Progenitor cell of endocrine pancreas (in vitro differentiated cells): ENCODE results near the gene KPNA4. TPM values are rescaled to one million over a fixed set of nuclear protein-coding genes. Genes with fewer than 3 reads are reported as not detected.

Experiments
- DNase-seq: peaks from one replicate; pipeline ENCODE4 v3.0.0; 2021; ENCODE audit warnings: low spot score; ENCODE audit not compliant: unreplicated experiment
- H3K27ac Mint-ChIP-seq: 2 replicates; pipeline ENCODE4 v1.8.0; 2021; ENCODE audit warnings: mild to moderate bottlenecking, moderate library complexity, mixed read lengths
- H3K27me3 Mint-ChIP-seq: 2 replicates; pipeline ENCODE4 v1.8.0; 2021; ENCODE audit warnings: mixed read lengths
- H3K36me3 Mint-ChIP-seq: 2 replicates; pipeline ENCODE4 v1.8.0; 2022; ENCODE audit warnings: mixed read lengths; ENCODE audit not compliant: insufficient read depth
- H3K4me1 Mint-ChIP-seq: 2 replicates; pipeline ENCODE4 v1.8.0; 2021; ENCODE audit warnings: low read depth, mixed read lengths
- H3K4me3 Mint-ChIP-seq: 2 replicates; pipeline ENCODE4 v1.8.0; 2021; ENCODE audit warnings: low read depth, mild to moderate bottlenecking, moderate library complexity, mixed read lengths
- H3K9me3 Mint-ChIP-seq: 2 replicates; pipeline ENCODE4 v1.8.0; 2021; ENCODE audit warnings: low read depth, mixed read lengths
- CTCF ChIP-seq: fragments of 200-600 bp; sonication (generic); IDR thresholded peaks from one replicate; pipeline ENCODE4 v1.5.0; 2021; ENCODE audit warnings: antibody characterized with exemption, mild to moderate bottlenecking; ENCODE audit not compliant: unreplicated experiment
- total RNA-seq: library from RNA; stranded (reverse); gene quantifications from 2 replicates; pipeline ENCODE4 v1.2.1, GENCODE V29; 2021

Gene KPNA4
- total RNA-seq, 1 donor from 2014 or later, result 59.1 TPM

GRCh38 chr3:160451602-160452001, 113.8 kb downstream of the KPNA4 start:
- no peak for DNase-seq
- H3K4me3 Mint-ChIP-seq, result no peak overlapping the region
- peaks cover 13% of the 10 kb centered on the region for H3K27me3 Mint-ChIP-seq
- TF ChIP-seq CTCF, result no peak
- H3K36me3 Mint-ChIP-seq, result peaks cover 2% of the 10 kb centered on the region
- peaks cover 10% of the 10 kb centered on the region for H3K4me1 Mint-ChIP-seq
- no peaks in the 10 kb centered on the region for H3K9me3 Mint-ChIP-seq
- no peak overlapping the region for H3K27ac Mint-ChIP-seq

GRCh38 chr3:160450846-160451245, 114.5 kb downstream of the KPNA4 start:
- Mint-ChIP-seq H3K27ac (peak overlapping the region; percentile 97), H3K9me3 (no peaks in the 10 kb centered on the region), H3K4me1 (peaks cover 10% of the 10 kb centered on the region), H3K27me3 (peaks cover 10% of the 10 kb centered on the region), H3K4me3 (peak overlapping the region; percentile 96), H3K36me3 (peaks cover 4% of the 10 kb centered on the region)
- DNase-seq, result no peak
- TF ChIP-seq CTCF, result no peak

GRCh38 chr3:160449636-160450598, 115.5 kb downstream of the KPNA4 start, which contains the start of gene TRIM59:
TSS of gene TRIM59 (minus strand) at chr3:160449786. CDS start at chr3:160439183, 10,603 bp downstream.
- Mint-ChIP-seq H3K27ac (peak within 1 kb of the TSS; percentile 97), H3K9me3 (no peaks in the 10 kb centered on the region), H3K4me1 (peaks cover 10% of the 10 kb centered on the region), H3K36me3 (peaks cover 7% of the 10 kb centered on the region), H3K27me3 (peaks cover 9% of the 10 kb centered on the region), H3K4me3 (peak within 1 kb of the TSS; percentile 96)
- DNase-seq, result peak; percentile 96
- TF ChIP-seq CTCF, result peak; percentile 19

GRCh38 chr3:160448845-160449635, 116.3 kb downstream of the KPNA4 start:
- H3K4me1 Mint-ChIP-seq, result peaks cover 10% of the 10 kb centered on the region

More at GRCh38 chr3:160448845-160449635, 116.3 kb downstream of the KPNA4 start:
- H3K27ac Mint-ChIP-seq, result peak overlapping the region; percentile 97
- H3K27me3 Mint-ChIP-seq, result peaks cover 9% of the 10 kb centered on the region
- peaks cover 11% of the 10 kb centered on the region for H3K36me3 Mint-ChIP-seq
- H3K4me3 Mint-ChIP-seq, result peak overlapping the region; percentile 96
- peaks cover 4% of the 10 kb centered on the region for H3K9me3 Mint-ChIP-seq
- no peak for TF ChIP-seq CTCF
- no peak for DNase-seq
